Measurements from ENCODE around the gene ASCC3. TPM values are rescaled to one million over a fixed set of nuclear protein-coding genes. Genes with fewer than 3 reads are reported as not detected.

The ASCC3 gene
- total and polyA plus RNA-seq, 2 experiments from 2014 or later = 92.9 to 129 TPM

GRCh38 chr6:100883347-100883746 lies 2.2 kb upstream of the ASCC3 start (continued):
- TF ChIP-seq CTCF (conservative IDR thresholded peaks at IDR 0.05; ENCODE audit: low read depth in 2 of 2) = no peak
- no peak for TF ChIP-seq EZH2 (IDR thresholded peaks at IDR 0.05; ENCODE audit: low read depth, unreplicated experiment)
- TF ChIP-seq ZNF114 (CRISPR knock-in tag; IDR thresholded peaks at IDR 0.05) = no peak
- no peak for TF ChIP-seq STAT1 (IDR thresholded peaks at IDR 0.05; ENCODE audit: unreplicated experiment)
- no peak for TF ChIP-seq JUNB (IDR thresholded peaks at IDR 0.05; ENCODE audit: unreplicated experiment)
- TF ChIP-seq EZH2phosphoT487 (IDR thresholded peaks at IDR 0.05; ENCODE audit: unreplicated experiment) = no peak
- no peak for TF ChIP-seq REST (IDR thresholded peaks at IDR 0.05; ENCODE audit: unreplicated experiment)
- TF ChIP-seq ETS1 (IDR thresholded peaks at IDR 0.05) = no peak
- no peak for TF ChIP-seq ZNF331 (CRISPR knock-in tag; IDR thresholded peaks at IDR 0.05; ENCODE audit: low read depth)
- TF ChIP-seq CREB1 (CRISPR knock-in tag; IDR thresholded peaks at IDR 0.05; ENCODE audit: low read depth) = no peak

- peaks cover 41% of the 10 kb centered on the region for H3K79me2 ChIP-seq (replicated peaks; ENCODE audit: insufficient read depth)
- H3K27ac ChIP-seq (ENCODE audit: low read depth) = peak overlapping the region; percentile 51
- Mint-ChIP-seq H3K27ac (peak overlapping the region; percentile 87), H3K27me3 (ENCODE audit: insufficient read depth, low read depth, poor library complexity) (peaks cover 6% of the 10 kb centered on the region), H3K4me1 (peaks cover 48% of the 10 kb centered on the region), H3K36me3 (ENCODE audit: low read depth) (no peaks in the 10 kb centered on the region; the same call in 1 of the 3 replicates), H3K9me3 (no peaks in the 10 kb centered on the region; the same call in 1 of the 3 replicates), H3K4me3 (peak overlapping the region; percentile 99)
- TF ChIP-seq STAT1 (IDR thresholded peaks at IDR 0.05; ENCODE audit: unreplicated experiment) (no peak), EZH2 (IDR thresholded peaks at IDR 0.05; ENCODE audit: low read depth, unreplicated experiment) (no peak)
- peak overlapping the region; percentile 40; the same call in 1 of the 2 replicates for H2AFZ ChIP-seq
- peak overlapping the region; percentile 87 for H3K4me2 ChIP-seq
- peak overlapping the region; percentile 74 for H3K4me3 ChIP-seq
- H3K9me2 ChIP-seq (ENCODE audit: insufficient read depth) = no peaks in the 10 kb centered on the region
- no peak for DNase-seq (ENCODE audit: low spot score)
- H3K27me3 ChIP-seq (ENCODE audit: insufficient read depth) = no peaks in the 10 kb centered on the region
- H3K4me1 ChIP-seq (ENCODE audit: insufficient read depth) = peaks cover 60% of the 10 kb centered on the region
- peak; percentile 10 for ATAC-seq
- H3K36me3 ChIP-seq (ENCODE audit: insufficient read depth) = no peaks in the 10 kb centered on the region
- H4K20me1 ChIP-seq (replicated peaks; ENCODE audit: insufficient read depth) = no peaks in the 10 kb centered on the region
- H3F3A ChIP-seq (replicated peaks; ENCODE audit: low read depth) = no peaks in the 10 kb centered on the region
These were observed 545 bp upstream of the ASCC3 start for GRCh38 chr6:100881707-100882040.

Measured in GM23338 (cell line).